GM23338 (cell line): Measurements from ENCODE around the gene FBLN5.

ENCODE experiments used
- CREB1 ChIP-seq: fragments of 250-450 bp; sonication (Bioruptor Pico); IDR thresholded peaks from 2 replicates; pipeline ENCODE4 v1.5.0; 2020; ENCODE audit warnings: low read depth, mild to moderate bottlenecking, moderate library complexity
- EZH2phosphoT487 ChIP-seq: fragments of 200-600 bp; sonication (generic); IDR thresholded peaks from one replicate; pipeline ENCODE4 v1.8.1; 2018; ENCODE audit warnings: antibody characterized with exemption; ENCODE audit not compliant: unreplicated experiment
- JUNB ChIP-seq: IDR thresholded peaks from one replicate; pipeline ENCODE4 v1.6.1; 2016; ENCODE audit warnings: antibody characterized with exemption; ENCODE audit not compliant: unreplicated experiment
- POLR2AphosphoS5 ChIP-seq: IDR thresholded peaks from 2 replicates; pipeline ENCODE4 v1.6.1; 2016; ENCODE audit warnings: antibody characterized with exemption, low read depth
- STAT1 ChIP-seq: IDR thresholded peaks from one replicate; pipeline ENCODE4 v1.6.1; 2016; ENCODE audit warnings: antibody characterized with exemption; ENCODE audit not compliant: unreplicated experiment
- TF ChIP-seq, protein P1 (sequence below), 2 experiments: fragments of 200-600 bp in 1 of 2; sonication (generic) in 1 of 2; conservative IDR thresholded peaks; 2 replicates each; pipeline versions ENCODE4 v1.5.1 to v1.6.1; 2016 to 2017; ENCODE audit warnings: antibody characterized with exemption in 2 of 2, low read depth in 2 of 2, mild to moderate bottlenecking in 2 of 2, moderate library complexity in 1 of 2
- TF ChIP-seq, protein P2 (sequence below): IDR thresholded peaks from 2 replicates; pipeline ENCODE4 v1.6.1; 2016; ENCODE audit warnings: antibody characterized with exemption

DNA sequence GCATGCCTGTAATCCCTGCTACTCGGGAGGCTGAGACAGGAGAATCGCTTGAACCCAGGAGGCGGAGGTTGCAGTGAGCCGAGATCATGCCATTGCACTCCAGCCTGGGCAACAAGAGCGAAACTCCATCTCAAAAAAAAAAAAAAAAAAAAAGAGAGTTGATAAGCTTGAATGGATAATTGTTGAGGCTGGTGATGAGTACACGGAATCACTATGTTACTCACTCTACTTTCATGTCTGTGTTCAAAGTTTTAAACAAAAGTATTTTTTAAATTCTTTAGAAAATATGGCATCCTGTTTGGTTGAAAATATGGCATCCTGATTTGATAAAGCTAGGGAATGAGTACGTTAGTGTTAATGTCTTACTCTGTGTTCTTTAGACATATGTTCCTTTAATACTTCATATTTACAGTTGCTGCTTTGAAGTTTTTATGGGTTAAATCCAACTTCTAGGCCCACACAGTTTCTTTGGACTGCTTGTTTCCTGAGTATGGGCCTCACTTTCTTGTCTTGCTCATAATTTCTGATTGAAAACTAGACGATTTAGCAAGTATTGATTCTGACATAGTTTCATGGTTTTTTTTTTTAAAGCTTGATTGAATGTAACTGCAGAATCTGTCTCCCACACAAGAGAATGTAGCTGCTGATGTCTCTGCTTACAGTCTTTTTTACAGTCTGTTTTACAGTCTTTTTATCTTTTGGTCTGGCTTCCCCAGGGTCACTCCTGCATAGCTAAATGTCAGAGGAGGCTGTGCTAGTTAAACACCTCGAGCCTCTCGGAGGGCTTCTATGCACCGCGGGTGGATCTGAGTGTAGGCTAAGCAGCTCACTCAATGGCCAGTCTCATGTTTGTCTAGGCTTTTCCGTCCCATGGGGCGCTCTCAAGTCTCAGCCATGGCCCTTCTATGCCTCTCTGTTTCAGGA lies 14.1 kb upstream of the FBLN5 start:
- TF ChIP-seq CREB1 (no peak), POLR2AphosphoS5 (no peak), JUNB (no peak), EZH2phosphoT487 (no peak), STAT1 (no peak)
- TF ChIP-seq, protein P1, sequence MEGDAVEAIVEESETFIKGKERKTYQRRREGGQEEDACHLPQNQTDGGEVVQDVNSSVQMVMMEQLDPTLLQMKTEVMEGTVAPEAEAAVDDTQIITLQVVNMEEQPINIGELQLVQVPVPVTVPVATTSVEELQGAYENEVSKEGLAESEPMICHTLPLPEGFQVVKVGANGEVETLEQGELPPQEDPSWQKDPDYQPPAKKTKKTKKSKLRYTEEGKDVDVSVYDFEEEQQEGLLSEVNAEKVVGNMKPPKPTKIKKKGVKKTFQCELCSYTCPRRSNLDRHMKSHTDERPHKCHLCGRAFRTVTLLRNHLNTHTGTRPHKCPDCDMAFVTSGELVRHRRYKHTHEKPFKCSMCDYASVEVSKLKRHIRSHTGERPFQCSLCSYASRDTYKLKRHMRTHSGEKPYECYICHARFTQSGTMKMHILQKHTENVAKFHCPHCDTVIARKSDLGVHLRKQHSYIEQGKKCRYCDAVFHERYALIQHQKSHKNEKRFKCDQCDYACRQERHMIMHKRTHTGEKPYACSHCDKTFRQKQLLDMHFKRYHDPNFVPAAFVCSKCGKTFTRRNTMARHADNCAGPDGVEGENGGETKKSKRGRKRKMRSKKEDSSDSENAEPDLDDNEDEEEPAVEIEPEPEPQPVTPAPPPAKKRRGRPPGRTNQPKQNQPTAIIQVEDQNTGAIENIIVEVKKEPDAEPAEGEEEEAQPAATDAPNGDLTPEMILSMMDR (conservative IDR thresholded peaks at IDR 0.05; ENCODE audit: low read depth in 2 of 2), result no peak
- TF ChIP-seq, protein P2, sequence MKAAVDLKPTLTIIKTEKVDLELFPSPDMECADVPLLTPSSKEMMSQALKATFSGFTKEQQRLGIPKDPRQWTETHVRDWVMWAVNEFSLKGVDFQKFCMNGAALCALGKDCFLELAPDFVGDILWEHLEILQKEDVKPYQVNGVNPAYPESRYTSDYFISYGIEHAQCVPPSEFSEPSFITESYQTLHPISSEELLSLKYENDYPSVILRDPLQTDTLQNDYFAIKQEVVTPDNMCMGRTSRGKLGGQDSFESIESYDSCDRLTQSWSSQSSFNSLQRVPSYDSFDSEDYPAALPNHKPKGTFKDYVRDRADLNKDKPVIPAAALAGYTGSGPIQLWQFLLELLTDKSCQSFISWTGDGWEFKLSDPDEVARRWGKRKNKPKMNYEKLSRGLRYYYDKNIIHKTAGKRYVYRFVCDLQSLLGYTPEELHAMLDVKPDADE, result no peak
